ENCODE data around the gene STPG2. TPM values are rescaled to one million over a fixed set of nuclear protein-coding genes. Genes with fewer than 3 reads are reported as not detected.

Gene STPG2
- total RNA-seq, 1 donor from 2014 or later, result 0.66 TPM

DNA sequence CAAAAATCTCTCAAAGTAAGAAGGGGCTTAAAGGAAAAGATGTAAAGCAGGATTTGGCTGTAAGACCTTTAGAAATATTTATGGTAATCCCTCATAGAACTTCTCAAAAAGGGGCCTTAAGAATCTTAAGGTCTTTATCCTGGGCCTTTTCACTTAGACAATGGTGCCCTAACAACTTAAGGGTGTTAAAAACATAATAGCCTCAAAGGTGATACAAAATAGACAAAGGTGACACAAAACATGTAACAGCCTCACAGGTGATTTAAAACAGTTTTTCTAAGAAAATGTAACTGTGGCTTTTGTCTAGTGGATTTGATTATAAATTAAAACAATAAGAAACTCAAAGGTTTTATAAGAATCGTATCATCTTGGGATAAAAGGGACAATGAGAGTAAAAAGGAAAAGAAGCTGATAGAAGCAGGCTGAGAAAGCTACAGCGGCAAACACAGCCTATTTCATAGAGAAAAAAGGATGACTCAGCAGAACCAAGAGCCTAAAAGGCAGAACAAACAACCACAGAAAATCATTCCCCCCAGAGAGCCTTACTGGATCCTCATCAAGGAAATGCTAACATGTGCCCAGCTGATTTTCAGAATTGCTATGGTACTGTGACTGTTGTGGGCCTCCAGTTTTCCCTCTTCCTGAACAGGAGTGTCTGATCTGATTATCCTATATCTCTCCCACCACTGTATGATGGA is 164.3 kb downstream of the STPG2 start:
- H3K36me3 Mint-ChIP-seq (ENCODE audit: unreplicated experiment), result peaks cover 9% of the 10 kb centered on the region
- no peaks in the 10 kb centered on the region for H3K4me1 Mint-ChIP-seq (ENCODE audit: low read depth, unreplicated experiment)
- H3K4me3 Mint-ChIP-seq (ENCODE audit: unreplicated experiment), result no peak overlapping the region
- no peaks in the 10 kb centered on the region for H3K9me3 Mint-ChIP-seq (ENCODE audit: unreplicated experiment)
- DNase-seq, result no peak
- no peak for TF ChIP-seq CTCF (IDR thresholded peaks at IDR 0.05; ENCODE audit: partially characterized antibody, unreplicated experiment)
- H3K27ac Mint-ChIP-seq (ENCODE audit: unreplicated experiment), result no peak overlapping the region
- no peaks in the 10 kb centered on the region for H3K27me3 Mint-ChIP-seq (ENCODE audit: unreplicated experiment)

DNA sequence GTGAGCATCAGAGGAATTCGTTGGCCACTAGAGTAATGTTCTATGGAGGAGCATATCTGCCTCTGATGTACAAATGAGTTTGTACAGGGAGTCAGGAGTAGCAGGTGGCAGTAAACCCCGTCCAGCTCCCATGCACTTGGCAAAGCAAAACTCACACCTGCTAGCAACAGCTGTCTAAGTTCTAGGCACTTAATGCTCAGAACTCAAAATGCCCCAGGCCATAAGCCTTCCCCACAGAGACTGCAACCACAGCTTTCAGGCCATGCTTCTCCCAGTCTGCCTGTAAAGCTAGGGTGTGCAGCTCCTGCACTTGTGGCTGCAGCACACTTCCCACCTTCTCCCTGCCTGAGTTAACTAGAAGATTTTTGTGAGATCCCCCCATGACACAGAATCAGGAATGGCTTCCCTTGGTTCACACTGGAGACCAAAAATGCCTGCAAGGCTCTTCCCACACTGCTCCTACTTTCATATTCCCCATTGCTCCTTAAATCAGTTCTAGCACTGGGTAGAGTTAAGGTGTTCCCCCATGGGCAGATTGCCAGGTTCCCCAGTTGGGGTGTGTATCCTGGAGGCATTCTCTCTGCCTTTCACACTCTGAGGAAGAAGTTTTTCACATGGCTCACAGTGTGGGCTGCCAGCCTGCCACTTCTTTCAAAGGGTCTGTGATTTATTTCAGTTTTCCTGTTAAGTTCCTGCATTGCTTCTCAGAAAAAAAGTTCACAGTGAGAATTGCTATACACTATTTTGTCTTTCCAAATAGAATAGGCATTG is 189.9 kb downstream of the STPG2 start:
- TF ChIP-seq CTCF (IDR thresholded peaks at IDR 0.05; ENCODE audit: partially characterized antibody, unreplicated experiment), result no peak
- Mint-ChIP-seq H3K4me3 (ENCODE audit: unreplicated experiment) (no peak overlapping the region), H3K9me3 (ENCODE audit: unreplicated experiment) (no peaks in the 10 kb centered on the region), H3K27me3 (ENCODE audit: unreplicated experiment) (peaks cover 1% of the 10 kb centered on the region), H3K4me1 (ENCODE audit: low read depth, unreplicated experiment) (peaks cover 6% of the 10 kb centered on the region), H3K27ac (ENCODE audit: unreplicated experiment) (no peak overlapping the region), H3K36me3 (ENCODE audit: unreplicated experiment) (no peaks in the 10 kb centered on the region)
- DNase-seq, result no peak

- no peaks in the 10 kb centered on the region for H3K36me3 Mint-ChIP-seq (ENCODE audit: unreplicated experiment)
- H3K9me3 Mint-ChIP-seq (ENCODE audit: unreplicated experiment), result no peaks in the 10 kb centered on the region
Measured at GRCh38 chr4:97952763-97953162, 190.5 kb downstream of the STPG2 start.

GRCh38 chr4:97950836-97951235 is 192.4 kb downstream of the STPG2 start:
- no peak overlapping the region for H3K4me3 Mint-ChIP-seq (ENCODE audit: unreplicated experiment)
- no peaks in the 10 kb centered on the region for H3K36me3 Mint-ChIP-seq (ENCODE audit: unreplicated experiment)
- TF ChIP-seq CTCF (IDR thresholded peaks at IDR 0.05; ENCODE audit: partially characterized antibody, unreplicated experiment), result no peak
- no peak for DNase-seq
- no peaks in the 10 kb centered on the region for H3K9me3 Mint-ChIP-seq (ENCODE audit: unreplicated experiment)
- no peaks in the 10 kb centered on the region for H3K27me3 Mint-ChIP-seq (ENCODE audit: unreplicated experiment)
- H3K27ac Mint-ChIP-seq (ENCODE audit: unreplicated experiment), result no peak overlapping the region
- peaks cover 6% of the 10 kb centered on the region for H3K4me1 Mint-ChIP-seq (ENCODE audit: low read depth, unreplicated experiment)

More at GRCh38 chr4:97952763-97953162, 190.5 kb downstream of the STPG2 start:
- Mint-ChIP-seq H3K27me3 (ENCODE audit: unreplicated experiment) (peaks cover 1% of the 10 kb centered on the region), H3K4me1 (ENCODE audit: low read depth, unreplicated experiment) (peaks cover 6% of the 10 kb centered on the region), H3K4me3 (ENCODE audit: unreplicated experiment) (no peak overlapping the region), H3K27ac (ENCODE audit: unreplicated experiment) (no peak overlapping the region)
- DNase-seq, result no peak
- TF ChIP-seq CTCF (IDR thresholded peaks at IDR 0.05; ENCODE audit: partially characterized antibody, unreplicated experiment), result no peak

DNA sequence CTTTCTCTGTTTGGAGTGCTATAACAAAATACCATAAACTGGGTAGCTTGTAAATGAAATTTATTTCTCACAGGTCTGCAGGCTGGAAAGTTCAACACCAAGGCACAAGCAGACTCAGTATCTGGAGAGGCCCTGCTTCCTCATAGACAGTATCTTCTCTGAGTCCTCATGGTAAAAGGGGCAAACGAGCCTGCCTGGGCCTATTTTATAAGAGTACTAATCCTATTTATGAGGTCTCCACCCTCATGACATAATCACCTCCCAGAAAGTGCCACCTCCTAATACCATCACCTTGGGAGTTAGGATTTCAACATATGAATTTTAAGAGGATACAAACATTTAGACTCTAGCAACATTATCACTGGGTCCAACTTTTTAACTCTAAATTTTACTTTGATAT is 200.3 kb downstream of the STPG2 start:
- Mint-ChIP-seq H3K27ac (ENCODE audit: unreplicated experiment) (no peak overlapping the region), H3K36me3 (ENCODE audit: unreplicated experiment) (peaks cover 11% of the 10 kb centered on the region), H3K9me3 (ENCODE audit: unreplicated experiment) (peaks cover 12% of the 10 kb centered on the region), H3K4me1 (ENCODE audit: low read depth, unreplicated experiment) (no peaks in the 10 kb centered on the region), H3K4me3 (ENCODE audit: unreplicated experiment) (no peak overlapping the region), H3K27me3 (ENCODE audit: unreplicated experiment) (no peaks in the 10 kb centered on the region)
- no peak for TF ChIP-seq CTCF (IDR thresholded peaks at IDR 0.05; ENCODE audit: partially characterized antibody, unreplicated experiment)
- no peak for DNase-seq

All from glutamatergic neuron (in vitro differentiated cells).